ENCODE measurements around the gene DERL3.

The DERL3 gene

GRCh38 chr22:23846081-23846469, 7.3 kb upstream of the DERL3 start:
- Histone ChIP-seq H3K9me2 (replicated peaks; ENCODE audit: insufficient read depth, low read length) (no peaks in the 10 kb centered on the region), H3K4me2 (ENCODE audit: low read depth, low read length) (peak overlapping the region; percentile 100), H3K36me3 (replicated peaks; ENCODE audit: insufficient read depth, low read length) (no peaks in the 10 kb centered on the region), H3K9ac (ENCODE audit: low read length) (peak overlapping the region; percentile 99), H3K4me3 (ENCODE audit: low read length) (peak overlapping the region; percentile 71), H3F3A (ENCODE audit: insufficient read depth, low read length) (peaks cover 61% of the 10 kb centered on the region), H3K9me3 (replicated peaks; ENCODE audit: insufficient read depth, low read length) (no peaks in the 10 kb centered on the region), H3K27ac (ENCODE audit: low read length) (peak overlapping the region; percentile 100), H4K20me1 (ENCODE audit: insufficient read depth, low read length) (no peaks in the 10 kb centered on the region), H3K4me1 (ENCODE audit: low read length) (peaks cover 62% of the 10 kb centered on the region), H3K27me3 (replicated peaks; ENCODE audit: insufficient read depth, low read length) (no peaks in the 10 kb centered on the region), H2AFZ (ENCODE audit: low read length) (no peak overlapping the region), H3K79me2 (ENCODE audit: low read length) (peaks cover 15% of the 10 kb centered on the region)
- no peak for DNase-seq
- TF ChIP-seq CTCF (IDR thresholded peaks at IDR 0.05; ENCODE audit: low read length) (no peak), EZH2 (optimal IDR thresholded peaks at IDR 0.05; ENCODE audit: low read depth, low read length) (no peak), EZH2phosphoT487 (IDR thresholded peaks at IDR 0.05; ENCODE audit: low read length) (no peak)

DNA sequence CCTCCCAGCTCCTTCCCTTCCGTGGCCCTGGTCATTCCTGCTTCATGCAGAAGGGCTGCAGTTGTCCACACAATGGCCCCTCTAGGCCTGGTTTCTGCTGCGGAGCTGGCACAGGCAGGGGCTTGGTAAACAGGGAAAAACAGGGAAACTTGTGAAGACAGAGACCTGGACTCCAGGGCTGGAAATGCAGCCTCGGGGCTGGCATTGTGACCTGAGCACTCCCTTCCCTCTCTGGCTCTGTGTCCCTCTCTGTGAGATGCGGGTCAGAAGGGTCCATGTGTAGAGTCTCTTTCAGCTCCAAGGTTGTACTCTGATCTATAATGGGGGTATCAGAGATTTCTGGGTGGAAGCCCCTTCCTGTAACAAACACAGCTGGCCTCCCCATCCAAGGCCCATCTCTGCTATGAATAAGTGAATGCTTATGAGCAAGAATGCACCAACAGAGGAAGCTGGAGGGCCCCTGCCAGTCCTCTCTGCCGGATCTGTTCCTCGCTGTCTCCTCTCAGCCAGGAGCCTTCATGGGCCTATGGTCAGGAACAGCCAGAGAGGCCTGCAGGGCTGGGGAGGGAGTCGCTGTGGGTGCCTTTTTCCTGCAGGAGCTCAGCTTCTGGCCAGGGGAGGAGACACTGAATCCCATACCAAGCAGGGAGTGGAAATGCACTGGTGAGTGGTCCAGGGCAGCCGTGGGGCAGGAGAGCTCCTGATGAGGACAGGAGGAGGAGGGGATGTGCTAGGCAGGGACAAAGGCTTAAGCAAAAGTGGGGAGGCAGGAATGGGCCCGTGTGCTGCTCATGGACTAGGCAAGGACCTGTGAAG, 6.7 kb upstream of the DERL3 start:
- Histone ChIP-seq H3K4me2 (ENCODE audit: low read depth, low read length) (peak overlapping the region; percentile 100), H3K9me3 (replicated peaks; ENCODE audit: insufficient read depth, low read length) (no peaks in the 10 kb centered on the region), H3K4me1 (ENCODE audit: low read length) (peaks cover 62% of the 10 kb centered on the region), H4K20me1 (ENCODE audit: insufficient read depth, low read length) (no peaks in the 10 kb centered on the region), H2AFZ (ENCODE audit: low read length) (no peak overlapping the region), H3K4me3 (ENCODE audit: low read length) (peak overlapping the region; percentile 71), H3K36me3 (replicated peaks; ENCODE audit: insufficient read depth, low read length) (no peaks in the 10 kb centered on the region), H3K9ac (ENCODE audit: low read length) (peak overlapping the region; percentile 99), H3K9me2 (replicated peaks; ENCODE audit: insufficient read depth, low read length) (no peaks in the 10 kb centered on the region), H3K27me3 (replicated peaks; ENCODE audit: insufficient read depth, low read length) (no peaks in the 10 kb centered on the region), H3K27ac (ENCODE audit: low read length) (peak overlapping the region; percentile 100), H3F3A (ENCODE audit: insufficient read depth, low read length) (peaks cover 61% of the 10 kb centered on the region), H3K79me2 (ENCODE audit: low read length) (peaks cover 15% of the 10 kb centered on the region)
- no peak for TF ChIP-seq EZH2phosphoT487 (IDR thresholded peaks at IDR 0.05; ENCODE audit: low read length)
- TF ChIP-seq CTCF (IDR thresholded peaks at IDR 0.05; ENCODE audit: low read length), result no peak
- no peak for TF ChIP-seq EZH2 (optimal IDR thresholded peaks at IDR 0.05; ENCODE audit: low read depth, low read length)
- no peak for DNase-seq

DNA sequence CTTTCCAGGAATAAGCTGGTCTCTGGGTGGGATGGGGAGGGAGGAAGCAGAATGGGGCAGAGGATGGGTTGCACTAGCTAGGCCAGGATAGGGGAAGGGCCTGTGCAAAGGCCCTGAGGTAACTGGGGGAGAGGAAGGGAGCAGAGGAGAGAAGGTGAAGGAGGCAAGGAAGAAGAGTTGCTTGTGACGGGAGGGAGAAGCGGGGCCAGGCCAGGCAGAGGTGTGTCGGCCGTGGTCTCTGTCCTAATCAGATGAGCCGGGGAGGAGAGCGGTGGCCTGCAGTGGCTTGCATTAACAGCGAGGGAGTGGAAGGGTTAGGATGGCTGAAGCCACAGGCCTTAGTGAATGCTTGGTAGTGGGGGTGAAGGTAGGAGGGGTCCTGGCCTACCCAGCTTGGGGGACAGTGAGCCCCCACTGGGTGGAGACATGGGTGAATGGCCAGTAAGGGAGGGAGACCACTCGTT, 6.0 kb upstream of the DERL3 start:
- TF ChIP-seq EZH2 (optimal IDR thresholded peaks at IDR 0.05; ENCODE audit: low read depth, low read length) (no peak), CTCF (IDR thresholded peaks at IDR 0.05; ENCODE audit: low read length) (no peak), EZH2phosphoT487 (IDR thresholded peaks at IDR 0.05; ENCODE audit: low read length) (no peak)
- peak overlapping the region; percentile 71 for H3K4me3 ChIP-seq (ENCODE audit: low read length)
- H2AFZ ChIP-seq (ENCODE audit: low read length), result no peak overlapping the region
- peaks cover 68% of the 10 kb centered on the region for H3K4me1 ChIP-seq (ENCODE audit: low read length)
- no peaks in the 10 kb centered on the region for H3K36me3 ChIP-seq (replicated peaks; ENCODE audit: insufficient read depth, low read length)
- peaks cover 61% of the 10 kb centered on the region for H3F3A ChIP-seq (ENCODE audit: insufficient read depth, low read length)
- peaks cover 15% of the 10 kb centered on the region for H3K79me2 ChIP-seq (ENCODE audit: low read length)
- peak overlapping the region; percentile 100 for H3K27ac ChIP-seq (ENCODE audit: low read length)
- peak overlapping the region; percentile 100 for H3K4me2 ChIP-seq (ENCODE audit: low read depth, low read length)
- H3K27me3 ChIP-seq (replicated peaks; ENCODE audit: insufficient read depth, low read length), result no peaks in the 10 kb centered on the region
- peak overlapping the region; percentile 99 for H3K9ac ChIP-seq (ENCODE audit: low read length)
- H3K9me3 ChIP-seq (replicated peaks; ENCODE audit: insufficient read depth, low read length), result no peaks in the 10 kb centered on the region
- H3K9me2 ChIP-seq (replicated peaks; ENCODE audit: insufficient read depth, low read length), result no peaks in the 10 kb centered on the region
- H4K20me1 ChIP-seq (ENCODE audit: insufficient read depth, low read length), result no peaks in the 10 kb centered on the region
- no peak for DNase-seq

All from MM.1S (cell line).